GM12878 (cell line): ENCODE results near the gene MCEE. TPM values are rescaled to one million over a fixed set of nuclear protein-coding genes. Genes with fewer than 3 reads are reported as not detected.

Source experiments
- ATAC-seq: fragments of 200-7000 bp; cut with Tn5 transposase; 3 replicates; pipeline ENCODE4 v1.9.1; 2020; ENCODE audit warnings: mild to moderate bottlenecking, moderate library complexity
- BruUV-seq: library from RNA; stranded (reverse); fragments of 400-500 nt; replicated peaks from 2 replicates; lab custom pipeline; 2021; lab: Mats Ljungman, UMichigan
- CTCF ChIA-PET: fragments of 300-600 bp; sonication (Branson Sonifier 250); formaldehyde crosslinking; extraction: SDS; loops from one replicate; lab custom pipeline; 2021; ENCODE audit warnings: inconsistent platforms; lab: Yijun Ruan, JAX
- POLR2A ChIA-PET: fragments of 350-600 bp; formaldehyde crosslinking; extraction: SDS; loops from one replicate; lab custom pipeline; 2021; ENCODE audit warnings: inconsistent platforms; lab: Charles Lee
- RAD21 ChIA-PET: fragments of 300-600 bp; sonication (Branson Sonifier 250); formaldehyde crosslinking; loops from one replicate; lab custom pipeline; 2023; ENCODE audit warnings: antibody characterized with exemption; ENCODE audit not compliant: unreplicated experiment; lab: Charles Lee
- SMC1A ChIA-PET: fragments of 300-600 bp; sonication (Branson Sonifier 250); formaldehyde crosslinking; loops from one replicate; lab custom pipeline; 2023; ENCODE audit not compliant: unreplicated experiment, uncharacterized antibody; lab: Charles Lee
- DNase-seq: peaks from one replicate; pipeline ENCODE4 v3.0.0-alpha.2; 2011; ENCODE audit warnings: low read depth, low spot score
- FAIRE-seq: peaks from 3 replicates; lab custom pipeline; 2011; peaks lifted over from hg19 to GRCh38; lab: Jason Lieb, UNC
- H2AFZ ChIP-seq: 2 replicates; pipeline ENCODE4 v1.6.0; 2011; ENCODE audit warnings: low read depth, low read length, control low read depth; ENCODE audit not compliant: control insufficient read depth
- H3K27ac ChIP-seq: 2 replicates; pipeline ENCODE4 v1.5.1; 2011; ENCODE audit warnings: control low read depth; ENCODE audit not compliant: control insufficient read depth, insufficient read depth
- H3K27me3 ChIP-seq, 2 experiments: replicated peaks in 1 of 2; 2 replicates each; pipeline versions ENCODE4 v1.6.0 to v1.6.1; 2011; ENCODE audit warnings: low read length in 1 of 2; ENCODE audit not compliant: control insufficient read depth in 2 of 2, insufficient read depth in 2 of 2
- H3K36me3 ChIP-seq, 2 experiments: 2 replicates each; pipeline ENCODE4 v1.5.1; 2011; ENCODE audit warnings: low read length in 1 of 2; ENCODE audit not compliant: control insufficient read depth in 2 of 2, insufficient read depth in 2 of 2
- H3K4me1 ChIP-seq: 2 replicates; pipeline ENCODE4 v1.6.1; 2011; ENCODE audit warnings: mild to moderate bottlenecking, low read length, moderate library complexity, mixed read lengths; ENCODE audit not compliant: control insufficient read depth, insufficient read depth
- H3K4me2 ChIP-seq: 2 replicates; pipeline ENCODE4 v1.6.0; 2011; ENCODE audit warnings: control low read depth; ENCODE audit not compliant: control insufficient read depth, insufficient read depth
- H3K4me3 ChIP-seq: fragments of 200-600 bp; sonication (generic); 2 replicates; pipeline ENCODE4 v1.5.1; 2016
- H3K79me2 ChIP-seq: 2 replicates; pipeline ENCODE4 v1.6.0; 2011; ENCODE audit warnings: low read length; ENCODE audit not compliant: control insufficient read depth, insufficient read depth
- H3K9ac ChIP-seq: 2 replicates; pipeline ENCODE4 v1.8.0; 2011; ENCODE audit warnings: low read length, control low read depth, mixed read lengths; ENCODE audit not compliant: control insufficient read depth, insufficient read depth
- H3K9me3 ChIP-seq: replicated peaks from 3 replicates; pipeline ENCODE4 v1.5.1; 2011; ENCODE audit warnings: mild to moderate bottlenecking, low read length; ENCODE audit not compliant: control insufficient read depth, insufficient read depth
- H4K20me1 ChIP-seq: 2 replicates; pipeline ENCODE4 v1.6.0; 2011; ENCODE audit not compliant: control insufficient read depth, insufficient read depth
- BACH1 ChIP-seq: fragments of 450-650 bp; IDR thresholded peaks from 2 replicates; pipeline ENCODE4 v1.6.1; 2017; ENCODE audit warnings: mild to moderate bottlenecking, borderline replicate concordance
- CHD1 ChIP-seq: IDR thresholded peaks from 2 replicates; pipeline ENCODE4 v1.6.1; 2012; ENCODE audit warnings: low read depth, low read length, improper control_type of control experiment
- CREB1 ChIP-seq: IDR thresholded peaks from 2 replicates; pipeline ENCODE4 v1.6.1; 2012; ENCODE audit warnings: low read depth, mild to moderate bottlenecking, inconsistent platforms
- DPF2 ChIP-seq: fragments of 450-650 bp; IDR thresholded peaks from 2 replicates; pipeline ENCODE4 v1.6.1; 2017; ENCODE audit warnings: mild to moderate bottlenecking
- FOXK2 ChIP-seq: fragments of 450-650 bp; IDR thresholded peaks from 2 replicates; pipeline ENCODE4 v1.6.1; 2017; ENCODE audit warnings: mild to moderate bottlenecking, moderate library complexity
- GATAD2B ChIP-seq: fragments of 450-650 bp; conservative IDR thresholded peaks from 2 replicates; pipeline ENCODE4 v1.6.1; 2017; ENCODE audit warnings: low read depth, mild to moderate bottlenecking, moderate library complexity
- HDAC6 ChIP-seq: fragments of 200-600 bp; sonication (generic); IDR thresholded peaks from one replicate; pipeline ENCODE4 v1.8.0; 2017; ENCODE audit warnings: antibody characterized with exemption; ENCODE audit not compliant: unreplicated experiment
- HSF1 ChIP-seq: fragments of 150-350 bp; IDR thresholded peaks from 2 replicates; pipeline ENCODE4 v1.6.1; 2014; ENCODE audit warnings: mild to moderate bottlenecking, low read depth, low read length
- IKZF2 ChIP-seq, 2 experiments: fragments of 450-650 bp; IDR thresholded peaks; 2 replicates each; pipeline ENCODE4 v1.6.1; 2017; ENCODE audit warnings: mild to moderate bottlenecking in 2 of 2, moderate library complexity in 2 of 2
- MEF2A ChIP-seq: IDR thresholded peaks from 2 replicates; pipeline ENCODE4 v1.6.1; 2011; ENCODE audit warnings: low read depth, mild to moderate bottlenecking, low read length, moderate library complexity; ENCODE audit not compliant: insufficient read depth
- MEF2B ChIP-seq: fragments of 450-650 bp; IDR thresholded peaks from 2 replicates; pipeline ENCODE4 v1.6.1; 2018; ENCODE audit warnings: mild to moderate bottlenecking, moderate library complexity; ENCODE audit not compliant: partially characterized antibody, poor library complexity, severe bottlenecking
- MTA2 ChIP-seq: fragments of 450-650 bp; IDR thresholded peaks from 2 replicates; pipeline ENCODE4 v1.6.1; 2016; ENCODE audit warnings: low read depth, mild to moderate bottlenecking, moderate library complexity
- RUNX3 ChIP-seq: IDR thresholded peaks from 2 replicates; pipeline ENCODE4 v1.6.1; 2012; ENCODE audit warnings: low read length, inconsistent platforms
- SMAD1 ChIP-seq: fragments of 450-650 bp; IDR thresholded peaks from 2 replicates; pipeline ENCODE4 v1.6.1; 2018; ENCODE audit warnings: mild to moderate bottlenecking, low read depth; ENCODE audit not compliant: partially characterized antibody
- TAF1 ChIP-seq: IDR thresholded peaks from 2 replicates; pipeline ENCODE4 v1.6.1; 2011; ENCODE audit warnings: mild to moderate bottlenecking, low read depth, low read length, borderline replicate concordance
- ZNF207 ChIP-seq: fragments of 450-650 bp; IDR thresholded peaks from 2 replicates; pipeline ENCODE4 v1.6.1; 2014; ENCODE audit warnings: antibody characterized with exemption, mild to moderate bottlenecking, borderline replicate concordance
- ZSCAN29 ChIP-seq: fragments of 450-650 bp; IDR thresholded peaks from 2 replicates; pipeline ENCODE4 v1.6.1; 2017; ENCODE audit warnings: mild to moderate bottlenecking, moderate library complexity
- whole genome bisulfite sequencing: methylation state at CpG from one replicate; pipeline ENCODE4 v1.1.6; 2016; ENCODE audit warnings: low lambda C conversion rate; ENCODE audit not compliant: insufficient replicate concordance, insufficient coverage; ENCODE audit errors: missing lambda C conversion rate; 5-methylcytosine and 5-hydroxymethylcytosine counted together
- in situ Hi-C: fragments of 300-500 bp; cut with MboI; formaldehyde crosslinking; loops from 9 replicates; pipeline ENCODE4 v1.14.3; 2018; ENCODE audit warnings: mixed read lengths
- intact Hi-C: fragments of 100-400 bp; cut with micrococcal nuclease; formaldehyde crosslinking; loops from one replicate; pipeline ENCODE4 v1.14.2; 2022; ENCODE audit not compliant: unreplicated experiment
- polyA plus RNA-seq, 11 experiments: library from polyadenylated mRNA; depleted of rRNA in 4 of 11; unstranded in 6 of 11; stranded (reverse) in 5 of 11; fragments of >200 nt; fragmentation: Nextera tagmentation in 4 of 11; fragmentation: Illumina TruSeq in 1 of 11; extraction: Ambion mirVana in 4 of 11; extraction: Trizol in 1 of 11; gene quantifications; 1 replicate in 1 of 11; 2 replicates in 10 of 11; pipeline versions ENCODE4 v1.2.1 to v1.2.3, GENCODE V29; 2011 to 2016; ENCODE audit warnings: inconsistent platforms in 2 of 11, missing spikeins in 2 of 11, low read depth in 1 of 11
- total RNA-seq, 4 experiments: library from RNA; depleted of rRNA in 3 of 4; stranded (reverse); fragments of >200 nt in 3 of 4; fragmentation: Illumina TruSeq in 1 of 4; extraction: Trizol in 1 of 4; gene quantifications; 2 replicates each; pipeline versions ENCODE4 v1.2.1 to v1.2.3, GENCODE V29; 2013 to 2021
- TF ChIP-seq, protein P1 (sequence below): fragments of 450-650 bp; IDR thresholded peaks from 2 replicates; pipeline ENCODE4 v1.6.1; 2016; ENCODE audit warnings: mild to moderate bottlenecking

Gene MCEE
- total and polyA plus RNA-seq, 10 of the 15 experiments (the other 5 are each of a cell fraction or from before 2014, with no cell fraction given) = 17.3 to 63.4 (median 20.9) TPM

- peak overlapping the region; percentile 99 for H3K9ac ChIP-seq
- no peak for FAIRE-seq
- H3K4me3 ChIP-seq = peak overlapping the region; percentile 70
- TF ChIP-seq TAF1 (no peak), MTA2 (0 out of 2 replicates have a peak, but pooled peaks have one; percentile 31), SMAD1 (peak; percentile 32), CHD1 (0 out of 2 replicates have a peak, but pooled peaks have one; percentile 42), MEF2A (no peak), HDAC6 (no peak), HSF1 (no peak), FOXK2 (no peak), ZSCAN29 (no peak), MEF2B (peak; percentile 32), IKZF2 (IDR thresholded peaks at IDR 0.05) (peak; percentile 50 to 62), RUNX3 (no peak), CREB1 (no peak), DPF2 (peak; percentile 22; the same call in 1 of the 2 replicates), BACH1 (0 out of 2 replicates have a peak, but pooled peaks have one; percentile 8), GATAD2B (peak; percentile 56; the same call in 1 of the 2 replicates), ZNF207 (0 out of 2 replicates have a peak, but pooled peaks have one; percentile 22)
- TF ChIP-seq, protein P1, sequence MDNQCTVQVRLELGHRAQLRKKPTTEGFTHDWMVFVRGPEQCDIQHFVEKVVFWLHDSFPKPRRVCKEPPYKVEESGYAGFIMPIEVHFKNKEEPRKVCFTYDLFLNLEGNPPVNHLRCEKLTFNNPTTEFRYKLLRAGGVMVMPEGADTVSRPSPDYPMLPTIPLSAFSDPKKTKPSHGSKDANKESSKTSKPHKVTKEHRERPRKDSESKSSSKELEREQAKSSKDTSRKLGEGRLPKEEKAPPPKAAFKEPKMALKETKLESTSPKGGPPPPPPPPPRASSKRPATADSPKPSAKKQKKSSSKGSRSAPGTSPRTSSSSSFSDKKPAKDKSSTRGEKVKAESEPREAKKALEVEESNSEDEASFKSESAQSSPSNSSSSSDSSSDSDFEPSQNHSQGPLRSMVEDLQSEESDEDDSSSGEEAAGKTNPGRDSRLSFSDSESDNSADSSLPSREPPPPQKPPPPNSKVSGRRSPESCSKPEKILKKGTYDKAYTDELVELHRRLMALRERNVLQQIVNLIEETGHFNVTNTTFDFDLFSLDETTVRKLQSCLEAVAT = peak; percentile 65
- TF ChIP-seq, all 136 proteins: peak for 10
- Histone ChIP-seq H3K27ac (peak overlapping the region; percentile 90), H3K4me2 (peak overlapping the region; percentile 96), H3K79me2 (peaks cover 56% of the 10 kb centered on the region), H3K36me3 (0 out of 4 replicates have a peak, but pooled peaks cover 0 to 5% of the 10 kb centered on the region in 2 experiments), H3K9me3 (no peaks in the 10 kb centered on the region), H3K4me1 (peaks cover 53% of the 10 kb centered on the region), H2AFZ (peak overlapping the region; percentile 91), H3K27me3 (no peaks in the 10 kb centered on the region), H4K20me1 (no peaks in the 10 kb centered on the region)
- ATAC-seq (peak; percentile 2), DNase-seq (no peak)
- POLR2A ChIA-PET = interaction anchor here (1.0 to 8.3 kb wide), 9 partner anchors 11 to 287 kb away, joined by 3 to 62 read pairs (median 4); partner anchors contain the start of genes MCEE, MPHOSPH10 and PAIP2B
- RAD21 ChIA-PET = interaction anchor here (0.6 to 5.8 kb wide), 6 partner anchors 18 to 810 kb away, joined by 3 to 77 read pairs (median 6); partner anchors contain the start of genes MCEE and MPHOSPH10
- in situ Hi-C loops (loop anchor here (10.0 kb wide), 1 partner anchor 773 kb away; the partner anchor contains the start of gene SNRPG), intact Hi-C loops (loop anchor here (5.0 to 10.0 kb wide), 3 partner anchors 70 to 963 kb away; no protein-coding TSS in a partner anchor)
- 3% methylated on average over 26 of the region's 26 CpGs for WGBS
- TSS peak; percentile 93 for BruUV-seq
- CTCF ChIA-PET = interaction anchor here (0.9 to 5.5 kb wide), 9 partner anchors 18 to 264 kb away, joined by 3 to 101 read pairs (median 8); partner anchors contain the start of genes MCEE, MPHOSPH10 and ZNF638
- SMC1A ChIA-PET = interaction anchor here (1.4 to 7.6 kb wide), 6 partner anchors 8 to 265 kb away, joined by 3 to 93 read pairs (median 5); partner anchors contain the start of gene MPHOSPH10
These were observed 62.3 kb downstream of the MCEE start for GRCh38 chr2:71067567-71068217.
